Neural crest cell (in vitro differentiated cells): Measurements from ENCODE around the gene LRPAP1. TPM values are rescaled to one million over a fixed set of nuclear protein-coding genes. Genes with fewer than 3 reads are reported as not detected.
"Not testable (repeated sequence)": the region's sequence is repeated elsewhere in the genome, so short reads cannot be mapped to it uniquely, and the experiment has no call there.

Experiments used
- DNase-seq: peaks from one replicate; pipeline ENCODE4 v3.0.0; 2021; ENCODE audit warnings: low read depth, mixed read lengths, low spot score
- H3K27ac Mint-ChIP-seq: one replicate; pipeline ENCODE4 v1.8.0; 2021; ENCODE audit warnings: mild to moderate bottlenecking, mixed read lengths; ENCODE audit not compliant: unreplicated experiment
- H3K27me3 Mint-ChIP-seq: 2 replicates; pipeline ENCODE4 v1.8.0; 2021; ENCODE audit warnings: low read depth, mild to moderate bottlenecking, mixed read lengths
- H3K36me3 Mint-ChIP-seq: 2 replicates; pipeline ENCODE4 v1.8.0; 2021; ENCODE audit warnings: low read depth, mild to moderate bottlenecking, mixed read lengths
- H3K4me1 Mint-ChIP-seq: 2 replicates; pipeline ENCODE4 v1.8.0; 2021; ENCODE audit warnings: mixed read lengths
- H3K4me3 Mint-ChIP-seq: one replicate; pipeline ENCODE4 v1.8.0; 2021; ENCODE audit warnings: mild to moderate bottlenecking, mixed read lengths
- H3K9me3 Mint-ChIP-seq: 2 replicates; pipeline ENCODE4 v1.8.0; 2021; ENCODE audit warnings: mixed read lengths
- CTCF ChIP-seq: fragments of 200-600 bp; sonication (generic); conservative IDR thresholded peaks from 2 replicates; pipeline ENCODE4 v1.5.0; 2021; ENCODE audit warnings: antibody characterized with exemption, mild to moderate bottlenecking
- long read RNA-seq: library from polyadenylated mRNA; unstranded; transcript quantifications from one replicate; pipeline ENCODE4 v2.0.0, GENCODE V29; 2020
- total RNA-seq: library from RNA; stranded (reverse); gene quantifications from 2 replicates; pipeline ENCODE4 v1.2.1, GENCODE V29; 2021

The LRPAP1 gene
- total RNA-seq: 106 and 116 TPM in 2 replicates
- long read RNA-seq, full-length matches to known transcripts: 332 of 340 reads
- long read RNA-seq, partial matches to known transcripts: 3 of 340 reads
- long read RNA-seq, other reads (novel, unspliced or antisense): 5 of 340 reads

GRCh38 chr4:3531879-3532750 is at the start of gene LRPAP1:
Gene LRPAP1 (minus strand): TSS chr4:3532422. CDS start chr4:3532412, 10 bp downstream.
- peaks cover 6% of the 10 kb centered on the region for H3K36me3 Mint-ChIP-seq
- H3K27me3 Mint-ChIP-seq: peaks cover 4% of the 10 kb centered on the region
- peak within 1 kb of the TSS; percentile 100 for H3K4me3 Mint-ChIP-seq
- peaks cover 5% of the 10 kb centered on the region for H3K9me3 Mint-ChIP-seq
- no peak for TF ChIP-seq CTCF
- H3K27ac Mint-ChIP-seq: peak within 1 kb of the TSS; percentile 100
- DNase-seq: peak; percentile 95
- H3K4me1 Mint-ChIP-seq: peaks cover 47% of the 10 kb centered on the region

GRCh38 chr4:3581334-3582090 is 49.3 kb upstream of the LRPAP1 start:
- H3K9me3 Mint-ChIP-seq, DNase-seq, H3K36me3 Mint-ChIP-seq, H3K4me3 Mint-ChIP-seq, H3K27ac Mint-ChIP-seq, H3K4me1 Mint-ChIP-seq: not testable (repeated sequence)
- peaks cover 21% of the 10 kb centered on the region for H3K27me3 Mint-ChIP-seq

DNA sequence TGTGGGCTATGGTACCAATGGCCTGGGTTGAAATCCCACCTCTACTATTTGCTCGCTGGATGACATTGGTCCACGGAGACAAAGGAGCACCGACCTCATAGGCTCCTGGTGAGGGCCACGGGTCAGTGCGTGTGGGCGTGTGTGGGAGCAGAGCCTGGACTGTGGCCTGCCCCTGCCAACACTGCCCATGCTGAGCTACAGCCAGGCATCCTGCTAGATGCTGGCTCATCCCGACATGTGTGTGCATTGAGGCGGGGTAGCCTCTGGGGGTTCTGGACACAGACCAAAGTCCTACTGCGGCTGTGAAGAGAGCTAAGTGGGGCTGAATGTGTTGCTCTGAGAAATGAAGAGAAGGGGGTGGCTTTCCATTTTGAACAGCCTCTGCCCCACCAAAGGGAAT is 48.6 kb upstream of the LRPAP1 start:
- not testable (repeated sequence) for H3K4me3 Mint-ChIP-seq, H3K9me3 Mint-ChIP-seq, H3K27ac Mint-ChIP-seq, H3K4me1 Mint-ChIP-seq, DNase-seq, H3K36me3 Mint-ChIP-seq
- H3K27me3 Mint-ChIP-seq: peaks cover 21% of the 10 kb centered on the region

GRCh38 chr4:3578527-3579144 is 46.4 kb upstream of the LRPAP1 start:
- H3K36me3 Mint-ChIP-seq, H3K9me3 Mint-ChIP-seq, H3K4me3 Mint-ChIP-seq, DNase-seq, H3K4me1 Mint-ChIP-seq, H3K27ac Mint-ChIP-seq: not testable (repeated sequence)
- peaks cover 21% of the 10 kb centered on the region for H3K27me3 Mint-ChIP-seq

DNA sequence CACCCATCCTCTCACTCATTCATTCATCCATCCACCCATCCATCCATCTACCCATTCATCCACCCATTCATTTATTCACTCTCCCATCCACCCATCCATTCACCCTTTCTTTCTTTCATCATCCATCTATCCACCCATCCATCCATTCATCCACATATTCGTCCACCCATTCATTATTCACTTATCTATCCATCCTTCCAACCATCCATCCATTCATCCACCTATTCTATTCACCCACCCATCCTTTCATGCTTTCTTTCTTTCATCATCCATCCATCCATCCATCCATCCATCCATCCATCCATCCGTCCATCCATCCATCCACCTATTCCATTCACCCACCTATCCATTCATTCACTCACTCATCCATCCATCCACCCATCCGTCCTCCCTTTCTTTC is 45.8 kb upstream of the LRPAP1 start:
- H3K27ac Mint-ChIP-seq, H3K9me3 Mint-ChIP-seq, DNase-seq, H3K4me3 Mint-ChIP-seq, H3K4me1 Mint-ChIP-seq, H3K36me3 Mint-ChIP-seq: not testable (repeated sequence)
- peaks cover 21% of the 10 kb centered on the region for H3K27me3 Mint-ChIP-seq

- peaks cover 21% of the 10 kb centered on the region for H3K27me3 Mint-ChIP-seq
- not testable (repeated sequence) for H3K9me3 Mint-ChIP-seq, H3K4me3 Mint-ChIP-seq, DNase-seq, H3K27ac Mint-ChIP-seq, H3K36me3 Mint-ChIP-seq, H3K4me1 Mint-ChIP-seq
Measured at GRCh38 chr4:3577208-3577892, 45.1 kb upstream of the LRPAP1 start.

GRCh38 chr4:3576533-3577207 is 44.4 kb upstream of the LRPAP1 start:
- H3K27me3 Mint-ChIP-seq: peaks cover 21% of the 10 kb centered on the region
- DNase-seq, H3K4me3 Mint-ChIP-seq, H3K36me3 Mint-ChIP-seq, H3K9me3 Mint-ChIP-seq, H3K4me1 Mint-ChIP-seq, H3K27ac Mint-ChIP-seq: not testable (repeated sequence)

DNA sequence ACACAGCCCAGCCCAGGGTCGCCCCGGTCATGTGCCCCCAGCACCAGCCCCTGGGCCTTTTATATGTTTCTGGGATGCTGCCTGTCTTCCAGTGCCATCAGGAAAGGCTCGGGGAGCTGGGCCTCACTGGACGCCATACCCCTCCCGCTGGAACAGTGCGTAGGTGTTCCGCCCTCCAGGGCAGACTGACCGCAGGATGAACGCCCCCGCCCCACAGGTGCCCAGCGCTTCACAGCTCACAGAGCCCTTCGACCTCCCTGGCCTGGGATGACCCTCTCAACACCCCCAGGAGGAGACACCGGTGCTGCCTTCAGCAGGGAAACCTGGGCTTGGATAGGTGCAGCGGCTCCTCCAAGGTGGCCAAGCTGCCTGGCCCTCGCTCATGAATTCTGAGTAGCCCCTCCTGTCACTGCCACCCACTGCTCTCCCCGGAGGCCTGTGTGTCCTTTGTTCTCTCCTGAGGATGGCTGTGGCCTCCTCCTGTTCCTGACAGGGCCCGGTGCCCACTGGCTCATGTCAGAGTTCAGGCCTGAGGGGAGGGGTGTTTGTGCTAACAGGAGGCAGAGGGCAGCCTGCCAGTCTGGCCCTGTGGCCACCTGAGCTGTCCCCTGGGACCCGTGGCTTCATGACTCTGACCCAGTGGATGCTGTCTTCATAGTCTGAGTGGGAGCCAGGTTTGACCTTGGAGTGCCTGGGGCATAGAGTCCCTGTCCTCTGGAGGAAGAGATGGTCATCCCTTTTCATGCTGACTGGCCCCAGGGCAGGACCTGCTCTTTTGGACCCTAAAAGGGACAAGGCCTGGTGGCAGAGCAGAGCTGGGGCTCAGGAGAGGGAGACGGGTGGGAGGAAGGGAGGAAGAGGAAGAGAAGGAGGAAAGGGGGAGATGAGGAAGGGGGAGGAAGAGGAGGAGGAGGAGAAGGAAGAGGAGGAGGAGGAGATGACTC is 43.5 kb upstream of the LRPAP1 start:
- DNase-seq, H3K27ac Mint-ChIP-seq, H3K36me3 Mint-ChIP-seq, H3K4me1 Mint-ChIP-seq, H3K9me3 Mint-ChIP-seq, H3K4me3 Mint-ChIP-seq: not testable (repeated sequence)
- H3K27me3 Mint-ChIP-seq: peaks cover 21% of the 10 kb centered on the region

DNA sequence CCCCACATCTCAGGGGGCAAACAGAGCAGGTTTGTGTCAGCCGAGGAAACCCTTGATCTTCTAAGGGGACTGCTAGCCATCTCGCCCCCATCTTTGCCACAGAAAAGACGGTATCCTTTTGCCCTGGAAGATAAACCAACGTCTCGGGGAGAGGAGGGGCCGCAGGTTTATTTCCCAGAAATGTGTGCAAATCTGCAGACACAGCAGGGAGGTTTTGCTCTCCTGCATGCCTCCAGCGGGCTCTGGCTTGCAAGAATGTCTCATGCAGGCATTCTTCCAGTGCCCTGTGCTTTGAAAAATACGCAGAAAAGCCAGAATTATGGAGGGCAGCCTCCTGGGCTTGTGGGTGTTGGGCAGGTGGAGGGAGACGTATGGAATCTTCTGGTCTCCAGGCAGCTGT is 42.6 kb upstream of the LRPAP1 start:
- H3K4me3 Mint-ChIP-seq, H3K9me3 Mint-ChIP-seq, H3K4me1 Mint-ChIP-seq, H3K36me3 Mint-ChIP-seq, DNase-seq: not testable (repeated sequence)
- peaks cover 17% of the 10 kb centered on the region for H3K27me3 Mint-ChIP-seq
- peak overlapping the region; percentile 35 for H3K27ac Mint-ChIP-seq

GRCh38 chr4:3574346-3574745 is 42.1 kb upstream of the LRPAP1 start:
- not testable (repeated sequence) for H3K4me3 Mint-ChIP-seq, H3K4me1 Mint-ChIP-seq, H3K36me3 Mint-ChIP-seq, DNase-seq, H3K9me3 Mint-ChIP-seq
- Mint-ChIP-seq H3K27me3 (peaks cover 14% of the 10 kb centered on the region), H3K27ac (peak overlapping the region; percentile 50)
